Activated CD8-positive, alpha-beta T cell treated with anti-CD3 and anti-CD28 coated beads for 36 hours (primary cell): Measurements from ENCODE around the gene PRR12. TPM values are rescaled to one million over a fixed set of nuclear protein-coding genes. Genes with fewer than 3 reads are reported as not detected.

Source experiments
- ATAC-seq: fragments of 200-7000 bp; cut with Tn5 transposase; one replicate; pipeline ENCODE4 v1.10.0; 2021; ENCODE audit warnings: mild to moderate bottlenecking, moderate library complexity
- CTCF ChIA-PET: fragments of 350-600 bp; sonication (Branson Sonifier 250); formaldehyde crosslinking; loops from one replicate; lab custom pipeline; 2021; ENCODE audit warnings: antibody characterized with exemption; lab: Charles Lee
- POLR2A ChIA-PET: fragments of 350-600 bp; sonication (Branson Sonifier 250); formaldehyde crosslinking; loops from one replicate; lab custom pipeline; 2021; ENCODE audit warnings: antibody characterized with exemption; lab: Charles Lee
- DNase-seq: peaks from one replicate; pipeline ENCODE4 v3.0.0-alpha.2; 2020
- H3K27ac Mint-ChIP-seq: one replicate; pipeline ENCODE4 v1.8.0; 2021; ENCODE audit warnings: mild to moderate bottlenecking, mixed read lengths
- H3K27me3 Mint-ChIP-seq: one replicate; pipeline ENCODE4 v1.8.0; 2021; ENCODE audit warnings: mixed read lengths
- H3K36me3 Mint-ChIP-seq: one replicate; pipeline ENCODE4 v1.8.0; 2021; ENCODE audit warnings: low read depth, mixed read lengths
- H3K4me1 Mint-ChIP-seq: one replicate; pipeline ENCODE4 v1.8.0; 2021; ENCODE audit warnings: low read depth, mixed read lengths
- H3K4me3 Mint-ChIP-seq: one replicate; pipeline ENCODE4 v1.8.0; 2021; ENCODE audit warnings: mild to moderate bottlenecking, moderate library complexity, mixed read lengths
- H3K9me3 Mint-ChIP-seq: one replicate; pipeline ENCODE4 v1.8.0; 2021; ENCODE audit warnings: mixed read lengths
- CTCF ChIP-seq: fragments of 200-600 bp; IDR thresholded peaks from one replicate; pipeline ENCODE4 v1.8.0; 2022; ENCODE audit warnings: antibody characterized with exemption, mild to moderate bottlenecking
- intact Hi-C: fragments of 100-400 bp; cut with micrococcal nuclease; formaldehyde crosslinking; loops from one replicate; pipeline ENCODE4 v1.10.0; 2022
- total RNA-seq, 2 experiments: library from RNA; stranded (reverse); gene quantifications; one replicate each; pipeline ENCODE4 v1.2.3, GENCODE V29; 2021

Gene PRR12
- total RNA-seq, 2 experiments from 2014 or later: 16.0 to 17.8 TPM

DNA sequence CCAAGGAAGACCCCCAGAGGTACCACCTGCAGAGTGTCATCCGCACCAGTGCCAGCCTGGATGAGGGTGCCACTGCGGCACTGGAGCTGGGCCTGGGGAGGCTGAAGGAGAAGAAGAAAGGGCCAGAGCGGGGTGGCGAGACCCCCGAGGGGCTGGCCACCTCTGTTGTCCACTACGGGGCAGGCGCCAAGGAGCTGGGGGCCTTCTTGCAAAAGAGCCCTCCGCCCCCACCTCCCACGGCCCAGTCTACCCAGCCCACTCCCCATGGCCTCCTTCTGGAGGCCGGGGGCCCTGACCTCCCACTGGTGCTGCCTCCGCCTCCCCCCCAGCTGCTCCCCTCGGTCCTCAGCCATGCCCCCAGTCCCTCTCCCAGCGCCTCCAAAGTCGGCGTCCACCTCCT is 5.4 kb downstream of the PRR12 start:
- ATAC-seq (no peak), DNase-seq (no peak)
- Mint-ChIP-seq H3K4me1 (peaks cover 19% of the 10 kb centered on the region), H3K27ac (no peak overlapping the region), H3K9me3 (no peaks in the 10 kb centered on the region), H3K4me3 (no peak overlapping the region), H3K27me3 (no peaks in the 10 kb centered on the region), H3K36me3 (peaks cover 27% of the 10 kb centered on the region)
- no peak for TF ChIP-seq CTCF
- intact Hi-C loops: no loop called here
- POLR2A ChIA-PET: interaction anchor here (0.9 to 1.4 kb wide), 3 partner anchors 12 to 60 kb away, joined by 3 to 4 read pairs (median 3); no protein-coding TSS in a partner anchor
- CTCF ChIA-PET: no interaction called here

GRCh38 chr19:49596954-49597702 is 6.1 kb downstream of the PRR12 start:
- no peaks in the 10 kb centered on the region for H3K27me3 Mint-ChIP-seq
- H3K4me3 Mint-ChIP-seq: no peak overlapping the region
- H3K9me3 Mint-ChIP-seq: no peaks in the 10 kb centered on the region
- H3K36me3 Mint-ChIP-seq: peaks cover 32% of the 10 kb centered on the region
- CTCF ChIA-PET: no interaction called here
- ATAC-seq (no peak), DNase-seq (no peak)
- no peak overlapping the region for H3K27ac Mint-ChIP-seq
- POLR2A ChIA-PET: interaction anchor here (1.4 kb wide), 2 partner anchors 15 to 60 kb away, joined by 3 to 4 read pairs; no protein-coding TSS in a partner anchor
- peaks cover 23% of the 10 kb centered on the region for H3K4me1 Mint-ChIP-seq
- TF ChIP-seq CTCF: no peak
- intact Hi-C loops: no loop called here

DNA sequence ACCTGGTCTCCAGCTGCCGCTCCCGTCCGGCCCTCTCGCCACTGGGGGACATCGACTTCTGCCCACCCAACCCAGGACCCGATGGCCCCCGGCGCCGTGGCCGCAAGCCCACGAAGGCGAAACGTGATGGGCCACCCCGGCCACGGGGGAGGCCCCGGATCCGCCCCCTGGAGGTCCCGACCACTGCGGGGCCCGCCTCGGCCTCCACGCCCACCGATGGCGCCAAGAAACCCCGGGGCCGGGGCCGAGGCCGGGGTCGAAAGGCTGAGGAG is 6.7 kb downstream of the PRR12 start:
- intact Hi-C loops: no loop called here
- H3K27me3 Mint-ChIP-seq: no peaks in the 10 kb centered on the region
- H3K27ac Mint-ChIP-seq: no peak overlapping the region
- TF ChIP-seq CTCF: no peak
- H3K4me1 Mint-ChIP-seq: peaks cover 25% of the 10 kb centered on the region
- H3K36me3 Mint-ChIP-seq: peaks cover 32% of the 10 kb centered on the region
- no peak overlapping the region for H3K4me3 Mint-ChIP-seq
- ChIA-PET POLR2A (no interaction called here), CTCF (no interaction called here)
- no peak for ATAC-seq
- no peaks in the 10 kb centered on the region for H3K9me3 Mint-ChIP-seq
- no peak for DNase-seq

GRCh38 chr19:49599378-49600295 is 8.7 kb downstream of the PRR12 start:
- CTCF ChIA-PET: no interaction called here
- Mint-ChIP-seq H3K27me3 (no peaks in the 10 kb centered on the region), H3K9me3 (no peaks in the 10 kb centered on the region), H3K4me3 (no peak overlapping the region), H3K36me3 (peaks cover 25% of the 10 kb centered on the region), H3K4me1 (peaks cover 15% of the 10 kb centered on the region), H3K27ac (peak overlapping the region; percentile 37)
- ATAC-seq: no peak
- intact Hi-C loops: no loop called here
- POLR2A ChIA-PET: interaction anchor here (0.6 to 1.9 kb wide), 5 partner anchors 8 to 107 kb away, joined by 3 to 5 read pairs (median 3); no protein-coding TSS in a partner anchor
- no peak for TF ChIP-seq CTCF
- no peak for DNase-seq
